GM18508 (cell line): ENCODE data around the gene ACSL4.

ENCODE experiments used
- ATAC-seq: cut with Tn5 transposase; IDR thresholded peaks from one replicate; pipeline ENCODE4 v1.9.1; 2021; ENCODE audit warnings: moderate number of reproducible peaks; ENCODE audit not compliant: insufficient read depth, unreplicated experiment

ACSL4 gene

GRCh38 chrX:109624641-109625616, 108.1 kb downstream of the ACSL4 start, which contains the start of gene KCNE5:
Gene KCNE5 (minus strand): TSS chrX:109625172. CDS start chrX:109625020, 152 bp downstream.
- ATAC-seq = no peak

- ATAC-seq = no peak
Observed at GRCh38 chrX:109623997-109624396, 109.1 kb downstream of the ACSL4 start.

GRCh38 chrX:109622270-109622669, 110.8 kb downstream of the ACSL4 start:
- ATAC-seq = no peak

- ATAC-seq = no peak
Observed at GRCh38 chrX:109619771-109620170, 113.3 kb downstream of the ACSL4 start.

- ATAC-seq = no peak
Observed at GRCh38 chrX:109614951-109615350, 118.1 kb downstream of the ACSL4 start.

- ATAC-seq = no peak
Observed at GRCh38 chrX:109601486-109601885, 131.6 kb downstream of the ACSL4 start.

- ATAC-seq = no peak
Observed at GRCh38 chrX:109600237-109600651, 132.8 kb downstream of the ACSL4 start.

- no peak for ATAC-seq
Observed at GRCh38 chrX:109596015-109596414, 137.0 kb downstream of the ACSL4 start.
